H1 (cell line): ENCODE data around the gene ATP2B3. TPM values are rescaled to one million over a fixed set of nuclear protein-coding genes. Genes with fewer than 3 reads are reported as not detected.

Source experiments
- CTCF ChIA-PET: fragments of 300-600 bp; sonication (Branson Sonifier 250); formaldehyde crosslinking; loops from one replicate; lab custom pipeline; 2021; ENCODE audit not compliant: partially characterized antibody; lab: Charles Lee
- POLR2A ChIA-PET: fragments of 300-600 bp; sonication (Branson Sonifier 250); formaldehyde crosslinking; loops from one replicate; lab custom pipeline; 2021; ENCODE audit warnings: inconsistent platforms; ENCODE audit not compliant: partially characterized antibody; lab: Charles Lee
- DNase-seq, 2 experiments: peaks; one replicate each; pipeline versions ENCODE4 v3.0.0 to v3.0.0-alpha.2; 2010 to 2022; ENCODE audit warnings: low spot score in 2 of 2, low read depth in 1 of 2, mixed read lengths in 1 of 2
- FAIRE-seq: peaks from 2 replicates; lab custom pipeline; 2011; peaks lifted over from hg19 to GRCh38; lab: Jason Lieb, UNC
- H2AFZ ChIP-seq: 2 replicates; pipeline ENCODE4 v1.8.1; 2012; ENCODE audit warnings: low read length, inconsistent platforms
- H2AK5ac ChIP-seq: 2 replicates; pipeline ENCODE4 v1.6.1; 2013; ENCODE audit warnings: low read depth, low read length
- H2BK120ac ChIP-seq: replicated peaks from 2 replicates; pipeline ENCODE3; 2013; ENCODE audit warnings: low read depth, low read length, inconsistent platforms
- H2BK12ac ChIP-seq: 2 replicates; pipeline ENCODE4 v1.6.1; 2013; ENCODE audit warnings: low read depth, low read length
- H2BK15ac ChIP-seq: 2 replicates; pipeline ENCODE4 v1.6.1; 2013; ENCODE audit warnings: low read length
- H2BK20ac ChIP-seq: 2 replicates; pipeline ENCODE4 v1.6.1; 2013; ENCODE audit warnings: low read length
- H2BK5ac ChIP-seq: 2 replicates; pipeline ENCODE4 v1.6.1; 2013; ENCODE audit warnings: low read depth, low read length
- H3K14ac ChIP-seq: 2 replicates; pipeline ENCODE4 v1.6.1; 2013; ENCODE audit warnings: inconsistent platforms; ENCODE audit not compliant: insufficient read length
- H3K18ac ChIP-seq: 2 replicates; pipeline ENCODE4 v1.6.1; 2013; ENCODE audit warnings: low read length; ENCODE audit errors: extremely low read depth
- H3K23ac ChIP-seq: 2 replicates; pipeline ENCODE4 v1.6.1; 2013; ENCODE audit warnings: inconsistent platforms; ENCODE audit not compliant: insufficient read length
- H3K23me2 ChIP-seq: 2 replicates; pipeline ENCODE4 v1.6.1; 2013; ENCODE audit warnings: low read depth, low read length
- H3K27ac ChIP-seq: 2 replicates; pipeline ENCODE4 v1.6.1; 2011; ENCODE audit warnings: low read depth, low read length, inconsistent platforms
- H3K27me3 ChIP-seq, 4 experiments: replicated peaks in 1 of 4; 1 replicate in 1 of 4; 2 replicates in 3 of 4; pipeline versions ENCODE4 v1.6.1 to v1.8.1; 2011 to 2013; ENCODE audit warnings: low read length in 3 of 4, mild to moderate bottlenecking in 3 of 4, inconsistent platforms in 2 of 4, mixed read lengths in 2 of 4, moderate library complexity in 1 of 4; ENCODE audit not compliant: control insufficient read depth in 3 of 4, insufficient read depth in 3 of 4; ENCODE audit errors: extremely low read depth in 1 of 4
- H3K36me3 ChIP-seq, 4 experiments: 2 replicates each; pipeline versions ENCODE4 v1.6.1 to v1.8.1; 2011 to 2013; ENCODE audit warnings: mild to moderate bottlenecking in 4 of 4, low read length in 3 of 4, moderate library complexity in 2 of 4, control low read depth in 1 of 4, inconsistent platforms in 1 of 4; ENCODE audit not compliant: insufficient read depth in 4 of 4, control insufficient read depth in 2 of 4
- H3K4ac ChIP-seq: replicated peaks from 2 replicates; pipeline ENCODE3; 2013; ENCODE audit warnings: low read length, low read depth, mixed read lengths, inconsistent platforms; ENCODE audit not compliant: insufficient read length
- H3K4me1 ChIP-seq, 4 experiments: replicated peaks in 1 of 4; 1 replicate in 1 of 4; 2 replicates in 3 of 4; pipeline versions ENCODE4 v1.6.1 to v1.8.1; 2011 to 2013; ENCODE audit warnings: low read length in 3 of 4, inconsistent platforms in 2 of 4, mixed read lengths in 1 of 4; ENCODE audit not compliant: insufficient read depth in 4 of 4, control insufficient read depth in 3 of 4
- H3K4me2 ChIP-seq, 2 experiments: 2 replicates each; pipeline versions ENCODE4 v1.6.1 to v1.8.1; 2011 to 2013; ENCODE audit warnings: low read depth in 2 of 2, low read length in 2 of 2, control low read depth in 1 of 2, inconsistent platforms in 1 of 2, mild to moderate bottlenecking in 1 of 2; ENCODE audit not compliant: insufficient read depth in 1 of 2
- H3K4me3 ChIP-seq, 4 experiments: fragments of 200-600, 300-600 bp in 1 of 4; sonication (generic), shearing (Covaris generic), sonication (Bioruptor Twin) in 1 of 4; 2 replicates each; pipeline versions ENCODE4 v1.5.1 to v1.8.1; 2011 to 2016; ENCODE audit warnings: low read length in 4 of 4, low read depth in 3 of 4, control low read depth in 2 of 4, inconsistent platforms in 2 of 4, mild to moderate bottlenecking in 2 of 4, mixed read lengths in 1 of 4, moderate library complexity in 1 of 4; ENCODE audit not compliant: insufficient read depth in 2 of 4; ENCODE audit errors: extremely low read depth in 1 of 4
- H3K56ac ChIP-seq: replicated peaks from 2 replicates; pipeline ENCODE3; 2013; ENCODE audit warnings: low read depth, mild to moderate bottlenecking, mixed read lengths, low read length, inconsistent platforms; ENCODE audit not compliant: insufficient read length
- H3K79me1 ChIP-seq: 2 replicates; pipeline ENCODE4 v1.6.1; 2013; ENCODE audit warnings: low read depth, low read length, control low read depth
- H3K79me2 ChIP-seq, 2 experiments: 2 replicates each; pipeline versions ENCODE4 v1.6.1 to v1.8.1; 2012 to 2013; ENCODE audit warnings: low read length in 2 of 2, mild to moderate bottlenecking in 2 of 2, inconsistent platforms in 1 of 2; ENCODE audit not compliant: insufficient read depth in 2 of 2, control insufficient read depth in 1 of 2
- H3K9ac ChIP-seq, 4 experiments: replicated peaks in 1 of 4; 1 replicate in 1 of 4; 2 replicates in 3 of 4; pipeline versions ENCODE4 v1.6.1 to v1.8.1; 2011 to 2013; ENCODE audit warnings: low read depth in 3 of 4, low read length in 3 of 4, control low read depth in 2 of 4, mild to moderate bottlenecking in 2 of 4, moderate library complexity in 2 of 4, inconsistent platforms in 1 of 4; ENCODE audit errors: extremely low read depth in 1 of 4
- H3K9me3 ChIP-seq, 2 experiments: 2 replicates each; pipeline versions ENCODE4 v1.6.1 to v1.8.1; 2012 to 2013; ENCODE audit warnings: mild to moderate bottlenecking in 2 of 2, moderate library complexity in 2 of 2, control low read depth in 1 of 2, inconsistent platforms in 1 of 2, low read depth in 1 of 2, low read length in 1 of 2, mixed read lengths in 1 of 2; ENCODE audit not compliant: insufficient read depth in 2 of 2
- H4K20me1 ChIP-seq, 2 experiments: replicated peaks in 1 of 2; 2 replicates each; pipeline versions ENCODE3 to v1.8.1; 2011 to 2013; ENCODE audit warnings: inconsistent platforms in 2 of 2, low read length in 2 of 2, mild to moderate bottlenecking in 1 of 2; ENCODE audit not compliant: insufficient read depth in 2 of 2, control insufficient read depth in 1 of 2
- H4K5ac ChIP-seq: 2 replicates; pipeline ENCODE4 v1.6.1; 2013; ENCODE audit warnings: low read length, low read depth, mixed read lengths, inconsistent platforms; ENCODE audit not compliant: insufficient read length
- H4K8ac ChIP-seq: 2 replicates; pipeline ENCODE4 v1.8.0; 2013; ENCODE audit warnings: mild to moderate bottlenecking, moderate library complexity, low read length, inconsistent platforms; ENCODE audit not compliant: insufficient read depth; ENCODE audit errors: extremely low read depth
- H4K91ac ChIP-seq: replicated peaks from 2 replicates; pipeline ENCODE3; 2013; ENCODE audit warnings: low read length, mixed read lengths, inconsistent platforms; ENCODE audit not compliant: insufficient read length
- CEBPB ChIP-seq: IDR thresholded peaks from 2 replicates; pipeline ENCODE4 v1.6.1; 2012; ENCODE audit warnings: low read depth, low read length
- CHD1 ChIP-seq: IDR thresholded peaks from 2 replicates; pipeline ENCODE4 v1.6.1; 2012; ENCODE audit warnings: low read depth, low read length, improper control_type of control experiment
- JUN ChIP-seq: IDR thresholded peaks from 2 replicates; pipeline ENCODE4 v1.6.1; 2011; ENCODE audit warnings: low read depth, mild to moderate bottlenecking, improper control_type of control experiment, low read length
- KDM1A ChIP-seq: fragments of 200-600, 300-600 bp; sonication (generic); IDR thresholded peaks from 2 replicates; pipeline ENCODE4 v1.7.1; 2016; ENCODE audit warnings: mild to moderate bottlenecking, low read length, borderline replicate concordance
- RBBP5 ChIP-seq: IDR thresholded peaks from 2 replicates; pipeline ENCODE4 v1.7.1; 2012; ENCODE audit warnings: low read depth, mild to moderate bottlenecking, inconsistent platforms, low read length, moderate library complexity, borderline replicate concordance
- RNF2 ChIP-seq: fragments of 200-900, 300-1000 bp; sonication (generic); IDR thresholded peaks from 2 replicates; pipeline ENCODE4 v1.7.1; 2016; ENCODE audit warnings: borderline replicate concordance, low read depth, mild to moderate bottlenecking, antibody characterized with exemption, low read length; ENCODE audit not compliant: poor library complexity, severe bottlenecking; ENCODE audit errors: missing control alignments
- SIX5 ChIP-seq: IDR thresholded peaks from 2 replicates; pipeline ENCODE4 v1.6.1; 2011; ENCODE audit warnings: mild to moderate bottlenecking, low read depth, low read length
- TAF1 ChIP-seq: IDR thresholded peaks from 2 replicates; pipeline ENCODE4 v1.6.1; 2011; ENCODE audit warnings: mild to moderate bottlenecking, low read depth, low read length
- TCF12 ChIP-seq: IDR thresholded peaks from 2 replicates; pipeline ENCODE4 v1.6.1; 2011; ENCODE audit warnings: low read depth, mild to moderate bottlenecking, low read length
- WGBS, 2 experiments: shearing (Covaris generic) in 1 of 2; methylation state at CpG; one replicate each; pipeline versions ENCODE4 v1.1.6 to v1.1.7; 2013 to 2015; ENCODE audit warnings: low lambda C conversion rate in 2 of 2, mixed read lengths in 2 of 2, inconsistent platforms in 1 of 2, low coverage in 1 of 2, missing lambda C conversion rate in 1 of 2; ENCODE audit not compliant: insufficient replicate concordance in 2 of 2, insufficient coverage in 1 of 2, insufficient read length in 1 of 2; ENCODE audit errors: extremely low coverage in 1 of 2, missing lambda C conversion rate in 1 of 2; 5-methylcytosine and 5-hydroxymethylcytosine counted together
- polyA plus RNA-seq, 7 experiments: library from polyadenylated mRNA; depleted of rRNA in 3 of 7; stranded (reverse) in 5 of 7; unstranded in 2 of 7; fragments of >200 nt in 5 of 7; fragments of 200-250 nt in 2 of 7; gene quantifications; 1 replicate in 5 of 7; 2 replicates in 1 of 7; 4 replicates in 1 of 7; pipeline versions ENCODE4 v1.2.1 to v1.2.3, GENCODE V29; 2011 to 2013; ENCODE audit warnings: missing spikeins in 2 of 7, mixed read lengths in 2 of 7
- total RNA-seq: library from RNA; stranded (reverse); fragmentation: NEBNext Ultra II Directional; extraction: Animal tissue kit (Norgen Biotek cat#: 25700); gene quantifications from 2 replicates; pipeline ENCODE4 v1.2.1, GENCODE V29; 2021
- TF ChIP-seq, protein P1 (sequence below): IDR thresholded peaks from 2 replicates; pipeline ENCODE4 v1.6.1; 2011; ENCODE audit warnings: low read length, improper control_type of control experiment
- TF ChIP-seq, protein P2 (sequence below): IDR thresholded peaks from 2 replicates; pipeline ENCODE4 v1.6.1; 2012; ENCODE audit warnings: low read length, inconsistent platforms

ATP2B3 gene
- total and polyA plus RNA-seq, 2 of the 8 experiments (the other 6 are each of a cell fraction or from before 2014, with no cell fraction given), result 0.14 to 0.19 TPM

DNA sequence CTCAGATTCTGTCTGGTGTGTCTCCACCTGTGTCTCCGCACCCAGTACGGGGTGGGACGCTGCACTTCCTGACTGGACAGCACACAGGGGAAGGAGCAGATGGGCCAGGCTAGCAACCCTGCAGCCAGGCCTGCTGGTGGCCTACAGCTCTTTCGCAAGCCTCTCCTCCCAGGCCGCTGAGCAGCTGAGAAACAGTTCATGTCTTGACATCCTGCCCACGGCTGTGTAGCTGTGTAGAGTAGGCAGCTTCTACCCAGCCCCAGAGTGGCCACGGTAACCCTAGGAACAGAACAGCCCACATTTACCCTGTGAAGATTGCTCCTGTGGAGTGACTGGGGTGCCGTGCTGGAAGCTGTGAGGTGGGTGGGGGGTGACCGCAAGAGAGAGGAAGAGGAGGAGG is 42.6 kb downstream of the ATP2B3 start:
- H3K9ac ChIP-seq, result no peak overlapping the region
- no peak overlapping the region for H3K4me3 ChIP-seq
- H3K18ac ChIP-seq, result no peak overlapping the region
- no peak overlapping the region for H2BK5ac ChIP-seq
- FAIRE-seq, result no peak
- no peak overlapping the region for H2AFZ ChIP-seq
- H3K79me2 ChIP-seq, result no peaks in the 10 kb centered on the region
- H3K56ac ChIP-seq, result no peak overlapping the region
- H3K27ac ChIP-seq, result no peak overlapping the region
- H4K8ac ChIP-seq, result no peak overlapping the region
- H3K4me1 ChIP-seq, result no peaks in the 10 kb centered on the region
- H3K23ac ChIP-seq, result no peak overlapping the region
- no peak for DNase-seq
- no peak overlapping the region for H2BK12ac ChIP-seq
- WGBS, 2 experiments, result 95% methylated on average over 4 of the region's 9 CpGs; no CpG with 5 or more reads in 1 of the 2 experiments
- H3K9me3 ChIP-seq, result no peaks in the 10 kb centered on the region
- H3K23me2 ChIP-seq, result no peaks in the 10 kb centered on the region
- H4K91ac ChIP-seq, result no peak overlapping the region
- H3K4me2 ChIP-seq, result no peak overlapping the region
- H4K20me1 ChIP-seq, result no peaks in the 10 kb centered on the region
- ChIA-PET POLR2A (interaction anchor here (0.7 kb wide), 1 partner anchor 19 kb away, joined by 3 read pairs; no protein-coding TSS in a partner anchor), CTCF (interaction anchor here (0.7 to 1.8 kb wide), 6 partner anchors 10 to 97 kb away, joined by 3 to 5 read pairs (median 3); no protein-coding TSS in a partner anchor)
- H3K27me3 ChIP-seq, result no peaks in the 10 kb centered on the region; a peak in 1 of 7 replicates
- H2BK15ac ChIP-seq, result no peak overlapping the region
- H2BK20ac ChIP-seq, result no peak overlapping the region
- no peak overlapping the region for H3K4ac ChIP-seq
- H3K36me3 ChIP-seq, result no peaks in the 10 kb centered on the region
- H3K79me1 ChIP-seq, result no peaks in the 10 kb centered on the region
- no peak overlapping the region for H2BK120ac ChIP-seq
- no peak overlapping the region for H3K14ac ChIP-seq
- no peak overlapping the region for H2AK5ac ChIP-seq
- no peak overlapping the region for H4K5ac ChIP-seq
- no peak for TF ChIP-seq SIX5
- no peak for TF ChIP-seq TAF1
- TF ChIP-seq RBBP5, result no peak
- no peak for TF ChIP-seq CHD1
- TF ChIP-seq, protein P1, sequence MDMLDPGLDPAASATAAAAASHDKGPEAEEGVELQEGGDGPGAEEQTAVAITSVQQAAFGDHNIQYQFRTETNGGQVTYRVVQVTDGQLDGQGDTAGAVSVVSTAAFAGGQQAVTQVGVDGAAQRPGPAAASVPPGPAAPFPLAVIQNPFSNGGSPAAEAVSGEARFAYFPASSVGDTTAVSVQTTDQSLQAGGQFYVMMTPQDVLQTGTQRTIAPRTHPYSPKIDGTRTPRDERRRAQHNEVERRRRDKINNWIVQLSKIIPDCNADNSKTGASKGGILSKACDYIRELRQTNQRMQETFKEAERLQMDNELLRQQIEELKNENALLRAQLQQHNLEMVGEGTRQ, result no peak
- no peak for TF ChIP-seq JUN
- no peak for TF ChIP-seq CEBPB
- TF ChIP-seq, protein P2, sequence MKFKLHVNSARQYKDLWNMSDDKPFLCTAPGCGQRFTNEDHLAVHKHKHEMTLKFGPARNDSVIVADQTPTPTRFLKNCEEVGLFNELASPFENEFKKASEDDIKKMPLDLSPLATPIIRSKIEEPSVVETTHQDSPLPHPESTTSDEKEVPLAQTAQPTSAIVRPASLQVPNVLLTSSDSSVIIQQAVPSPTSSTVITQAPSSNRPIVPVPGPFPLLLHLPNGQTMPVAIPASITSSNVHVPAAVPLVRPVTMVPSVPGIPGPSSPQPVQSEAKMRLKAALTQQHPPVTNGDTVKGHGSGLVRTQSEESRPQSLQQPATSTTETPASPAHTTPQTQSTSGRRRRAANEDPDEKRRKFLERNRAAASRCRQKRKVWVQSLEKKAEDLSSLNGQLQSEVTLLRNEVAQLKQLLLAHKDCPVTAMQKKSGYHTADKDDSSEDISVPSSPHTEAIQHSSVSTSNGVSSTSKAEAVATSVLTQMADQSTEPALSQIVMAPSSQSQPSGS, result no peak
- TF ChIP-seq TCF12, result no peak
- no peak for TF ChIP-seq RNF2
- no peak for TF ChIP-seq KDM1A
